Nephron progenitor cell (in vitro differentiated cells): ENCODE data around the gene FAM131C.

Experiments
- DNase-seq: peaks from one replicate; pipeline ENCODE4 v3.0.0; 2021
- H3K27ac Mint-ChIP-seq: 2 replicates; pipeline ENCODE4 v1.8.0; 2021; ENCODE audit warnings: mild to moderate bottlenecking, moderate library complexity, mixed read lengths
- H3K27me3 Mint-ChIP-seq: 2 replicates; pipeline ENCODE4 v1.8.0; 2021; ENCODE audit warnings: mild to moderate bottlenecking, low read depth, mixed read lengths; ENCODE audit not compliant: poor library complexity
- H3K36me3 Mint-ChIP-seq: 2 replicates; pipeline ENCODE4 v1.8.0; 2021; ENCODE audit warnings: low read depth, mixed read lengths
- H3K4me1 Mint-ChIP-seq: 2 replicates; pipeline ENCODE4 v1.8.0; 2021; ENCODE audit warnings: mixed read lengths
- H3K4me3 Mint-ChIP-seq: 2 replicates; pipeline ENCODE4 v1.8.0; 2021; ENCODE audit warnings: mild to moderate bottlenecking, moderate library complexity, mixed read lengths
- H3K9me3 Mint-ChIP-seq: 2 replicates; pipeline ENCODE4 v1.8.0; 2021; ENCODE audit warnings: mild to moderate bottlenecking, moderate library complexity, mixed read lengths
- TF ChIP-seq, protein P1 (sequence below): fragments of 200-600 bp; sonication (generic); IDR thresholded peaks from 2 replicates; pipeline ENCODE4 v1.5.0; 2021; ENCODE audit warnings: antibody characterized with exemption

Gene FAM131C

GRCh38 chr1:16076865-16077238 lies 3.4 kb upstream of the FAM131C start:
- Mint-ChIP-seq H3K27ac (no peak overlapping the region), H3K27me3 (peaks cover 49% of the 10 kb centered on the region), H3K9me3 (no peaks in the 10 kb centered on the region), H3K36me3 (no peaks in the 10 kb centered on the region), H3K4me3 (no peak overlapping the region), H3K4me1 (peaks cover 30% of the 10 kb centered on the region)
- TF ChIP-seq, protein P1, sequence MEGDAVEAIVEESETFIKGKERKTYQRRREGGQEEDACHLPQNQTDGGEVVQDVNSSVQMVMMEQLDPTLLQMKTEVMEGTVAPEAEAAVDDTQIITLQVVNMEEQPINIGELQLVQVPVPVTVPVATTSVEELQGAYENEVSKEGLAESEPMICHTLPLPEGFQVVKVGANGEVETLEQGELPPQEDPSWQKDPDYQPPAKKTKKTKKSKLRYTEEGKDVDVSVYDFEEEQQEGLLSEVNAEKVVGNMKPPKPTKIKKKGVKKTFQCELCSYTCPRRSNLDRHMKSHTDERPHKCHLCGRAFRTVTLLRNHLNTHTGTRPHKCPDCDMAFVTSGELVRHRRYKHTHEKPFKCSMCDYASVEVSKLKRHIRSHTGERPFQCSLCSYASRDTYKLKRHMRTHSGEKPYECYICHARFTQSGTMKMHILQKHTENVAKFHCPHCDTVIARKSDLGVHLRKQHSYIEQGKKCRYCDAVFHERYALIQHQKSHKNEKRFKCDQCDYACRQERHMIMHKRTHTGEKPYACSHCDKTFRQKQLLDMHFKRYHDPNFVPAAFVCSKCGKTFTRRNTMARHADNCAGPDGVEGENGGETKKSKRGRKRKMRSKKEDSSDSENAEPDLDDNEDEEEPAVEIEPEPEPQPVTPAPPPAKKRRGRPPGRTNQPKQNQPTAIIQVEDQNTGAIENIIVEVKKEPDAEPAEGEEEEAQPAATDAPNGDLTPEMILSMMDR, result no peak
- DNase-seq, result no peak

DNA sequence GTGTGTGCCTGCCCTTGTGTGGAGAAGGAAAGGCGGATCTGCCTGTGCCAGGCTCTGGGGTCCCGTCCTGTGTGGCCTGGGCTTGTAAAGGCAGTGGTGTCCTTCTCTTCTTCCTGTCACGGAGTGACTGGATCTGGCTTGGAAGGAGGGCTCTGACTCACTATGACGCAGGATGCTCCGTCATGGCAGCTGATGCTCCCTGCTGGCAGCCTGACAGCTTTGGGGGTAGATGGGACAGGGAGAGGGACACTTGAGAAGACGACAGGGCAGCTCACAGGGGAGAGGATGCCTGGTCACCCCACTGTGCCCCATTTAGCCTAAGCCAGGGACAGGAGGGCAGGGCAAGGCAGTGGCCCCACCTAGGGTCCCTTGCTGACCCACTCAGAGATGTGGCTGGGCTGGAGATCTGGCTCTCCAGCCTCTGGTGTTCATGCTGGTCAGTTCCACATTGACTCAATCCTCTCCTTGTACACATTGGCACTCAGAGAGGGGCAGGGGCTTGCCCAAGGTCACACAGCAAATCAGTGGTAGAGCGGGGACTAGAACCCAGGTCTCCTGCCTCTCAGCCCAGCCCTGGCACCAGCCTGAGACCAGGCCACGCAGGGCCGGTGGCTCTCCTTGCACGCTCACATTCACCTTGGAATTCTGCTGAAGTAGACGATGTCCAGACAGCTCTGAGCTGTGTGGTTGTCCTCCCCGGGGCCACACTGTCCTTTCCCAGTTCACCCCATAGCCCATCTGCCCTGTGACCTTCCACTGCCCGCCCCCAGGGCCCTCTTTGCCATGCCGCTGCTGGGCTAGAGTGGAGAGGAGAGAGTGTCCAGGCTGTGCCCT lies 2.8 kb upstream of the FAM131C start:
- H3K27me3 Mint-ChIP-seq, result peaks cover 50% of the 10 kb centered on the region
- TF ChIP-seq, protein P1, result no peak
- DNase-seq, result no peak
- no peaks in the 10 kb centered on the region for H3K36me3 Mint-ChIP-seq
- no peaks in the 10 kb centered on the region for H3K9me3 Mint-ChIP-seq
- peaks cover 30% of the 10 kb centered on the region for H3K4me1 Mint-ChIP-seq
- peak overlapping the region; percentile 52 for H3K4me3 Mint-ChIP-seq
- no peak overlapping the region for H3K27ac Mint-ChIP-seq

- Mint-ChIP-seq H3K36me3 (no peaks in the 10 kb centered on the region), H3K27ac (no peak overlapping the region), H3K4me1 (peaks cover 30% of the 10 kb centered on the region), H3K9me3 (no peaks in the 10 kb centered on the region), H3K27me3 (peaks cover 50% of the 10 kb centered on the region), H3K4me3 (no peak overlapping the region)
- DNase-seq, result no peak
- TF ChIP-seq, protein P1, result no peak
These were observed 2.0 kb upstream of the FAM131C start for GRCh38 chr1:16075337-16076030.

- Mint-ChIP-seq H3K27ac (no peak overlapping the region), H3K27me3 (peaks cover 55% of the 10 kb centered on the region), H3K36me3 (no peaks in the 10 kb centered on the region), H3K4me1 (peaks cover 30% of the 10 kb centered on the region), H3K4me3 (peak overlapping the region; percentile 85), H3K9me3 (no peaks in the 10 kb centered on the region)
- TF ChIP-seq, protein P1, result no peak
- no peak for DNase-seq
These were observed 766 bp upstream of the FAM131C start for GRCh38 chr1:16074217-16074616.

DNA sequence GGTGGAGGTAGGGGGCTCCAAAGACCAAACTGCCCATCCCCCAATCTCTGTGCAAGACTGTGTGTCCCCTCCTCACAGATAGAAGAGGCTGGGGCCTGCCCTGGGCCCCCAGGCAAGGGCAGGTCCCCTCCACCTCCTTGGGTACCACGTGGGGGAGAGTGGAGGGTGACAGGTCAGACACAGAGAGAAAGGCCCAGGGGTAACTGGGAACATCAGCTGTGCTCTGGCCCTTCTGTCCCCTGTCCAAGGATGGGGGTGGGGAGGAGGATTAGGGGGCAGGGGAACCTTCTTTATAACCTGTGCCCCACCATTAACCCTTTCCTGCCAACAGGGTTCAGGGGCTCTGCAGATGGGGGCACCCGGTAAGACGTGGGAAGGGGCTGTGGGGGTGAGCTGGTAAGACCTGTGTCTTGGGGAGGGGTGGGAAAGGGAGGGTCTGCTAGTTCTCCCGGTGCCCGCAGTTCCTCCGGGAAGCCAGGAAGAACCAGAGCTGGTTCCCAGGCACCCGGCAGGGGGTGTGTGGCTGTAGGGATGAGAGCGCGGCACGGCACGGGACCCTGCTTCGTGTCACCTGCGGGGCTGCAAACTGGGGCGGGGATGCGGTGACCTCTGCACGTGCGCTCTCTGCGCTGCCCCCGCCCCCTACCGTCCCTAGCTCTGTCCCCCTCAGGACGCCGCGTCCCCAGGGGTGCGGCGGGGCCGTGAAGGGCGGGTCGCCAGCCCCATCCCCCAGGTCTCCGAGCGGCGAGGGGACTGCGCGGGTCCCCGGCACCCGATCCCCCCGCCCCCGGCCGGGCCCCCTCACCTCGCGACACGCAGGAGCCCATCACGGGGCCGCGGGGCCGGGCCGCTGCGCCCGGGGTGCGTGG lies 601 bp downstream of the FAM131C start:
- DNase-seq, result peak; percentile 48
- Mint-ChIP-seq H3K4me3 (peak overlapping the region; percentile 45), H3K4me1 (peaks cover 35% of the 10 kb centered on the region), H3K36me3 (no peaks in the 10 kb centered on the region), H3K27ac (no peak overlapping the region), H3K9me3 (no peaks in the 10 kb centered on the region), H3K27me3 (peaks cover 55% of the 10 kb centered on the region)
- TF ChIP-seq, protein P1, result no peak
